ENCODE measurements around the gene ARFRP1.

ARFRP1 gene

DNA sequence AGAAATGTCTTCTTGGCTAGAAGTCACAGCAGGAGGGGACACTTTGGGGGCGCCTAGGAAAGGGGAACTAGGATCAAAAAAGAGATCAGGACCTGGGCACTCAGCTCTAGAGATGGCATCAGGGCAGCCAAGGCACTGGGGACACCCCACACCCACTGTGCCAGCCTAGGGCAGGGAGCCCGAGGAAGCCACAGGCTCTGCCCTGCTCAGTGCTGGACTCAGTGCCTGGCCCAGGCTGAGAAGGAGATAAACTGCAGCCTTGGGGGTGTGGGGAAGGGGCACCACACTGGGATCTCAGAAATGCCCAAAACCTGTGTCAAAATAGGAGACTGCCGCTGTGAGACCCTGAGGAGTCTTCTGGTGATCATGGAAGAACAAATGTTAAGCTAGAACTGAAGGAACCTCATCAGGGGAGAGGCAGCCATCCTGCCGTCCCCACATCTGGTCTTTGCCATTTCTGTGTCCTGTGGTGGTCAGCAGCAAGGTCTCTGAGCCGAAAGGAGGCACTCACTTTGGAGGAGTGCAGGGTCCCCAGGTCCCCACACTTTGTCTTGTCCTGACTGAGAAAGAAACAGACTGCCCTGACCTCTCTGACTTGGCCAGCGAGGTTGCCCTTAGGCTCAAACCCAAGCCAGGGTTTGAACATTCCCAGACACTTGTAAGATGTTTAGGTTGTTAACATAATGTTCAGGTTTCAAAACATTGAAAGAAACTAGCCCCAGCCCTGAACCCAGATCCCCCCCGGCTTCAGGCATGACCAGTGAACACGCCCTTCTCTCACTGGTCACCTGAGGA, 2.3 kb downstream of the ARFRP1 start:
- H3K36me3 ChIP-seq (ENCODE audit: insufficient read depth): no peaks in the 10 kb centered on the region; the same call in 1 of the 2 replicates
- no peak overlapping the region for H2AFZ ChIP-seq (ENCODE audit: low read depth)
- peaks cover 3% of the 10 kb centered on the region; the same call in 1 of the 2 replicates for H4K20me1 ChIP-seq (ENCODE audit: insufficient read depth)
- H3K4me3 ChIP-seq (IDR thresholded peaks at IDR 0.05; ENCODE audit: insufficient read depth, low read depth, low read length): no peak overlapping the region
- H3K4me2 ChIP-seq: 0 out of 2 replicates have a peak overlapping the region, but pooled peaks have one; percentile 83
- H3K27ac ChIP-seq: no peak overlapping the region
- H3K4me1 ChIP-seq (ENCODE audit: low read depth, poor library complexity, severe bottlenecking): peaks cover 20% of the 10 kb centered on the region
- TF ChIP-seq CTCF (conservative IDR thresholded peaks at IDR 0.05; ENCODE audit: low read depth, low read length): no peak
- H3K79me2 ChIP-seq (ENCODE audit: insufficient read depth, low read depth): peaks cover 33% of the 10 kb centered on the region; the same call in 1 of the 2 replicates
- H3K27me3 ChIP-seq (ENCODE audit: insufficient read depth, low read depth): no peaks in the 10 kb centered on the region
- H3K9ac ChIP-seq: no peak overlapping the region

DNA sequence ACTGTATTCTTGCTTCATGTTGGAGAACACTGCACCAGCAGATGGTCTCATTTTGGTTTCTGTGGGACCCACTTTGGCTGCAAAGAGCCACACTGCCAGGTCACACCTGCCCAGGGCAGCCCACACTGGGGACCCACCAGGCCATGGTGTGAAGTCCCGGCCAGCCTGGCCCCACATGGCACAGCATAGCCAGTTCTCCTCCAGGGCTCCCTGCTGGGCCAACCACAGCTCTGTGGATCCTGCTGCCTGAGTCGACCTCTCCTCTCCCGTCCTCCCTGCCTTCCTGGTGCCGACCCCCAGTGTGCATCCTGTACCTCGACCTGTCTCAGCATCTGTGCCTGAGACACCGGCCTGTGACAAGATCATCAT, 3.0 kb downstream of the ARFRP1 start:
- H3K4me1 ChIP-seq (ENCODE audit: low read depth, poor library complexity, severe bottlenecking): peaks cover 20% of the 10 kb centered on the region
- TF ChIP-seq CTCF (conservative IDR thresholded peaks at IDR 0.05; ENCODE audit: low read depth, low read length): no peak
- H3K4me2 ChIP-seq: no peak overlapping the region
- H3K36me3 ChIP-seq (ENCODE audit: insufficient read depth): no peaks in the 10 kb centered on the region; the same call in 1 of the 2 replicates
- no peak overlapping the region for H3K4me3 ChIP-seq (IDR thresholded peaks at IDR 0.05; ENCODE audit: insufficient read depth, low read depth, low read length)
- H3K9ac ChIP-seq: no peak overlapping the region
- no peak overlapping the region for H3K27ac ChIP-seq
- peaks cover 29% of the 10 kb centered on the region; the same call in 1 of the 2 replicates for H3K79me2 ChIP-seq (ENCODE audit: insufficient read depth, low read depth)
- no peak overlapping the region for H2AFZ ChIP-seq (ENCODE audit: low read depth)
- no peaks in the 10 kb centered on the region for H3K27me3 ChIP-seq (ENCODE audit: insufficient read depth, low read depth)
- H4K20me1 ChIP-seq (ENCODE audit: insufficient read depth): peaks cover 3% of the 10 kb centered on the region; the same call in 1 of the 2 replicates

DNA sequence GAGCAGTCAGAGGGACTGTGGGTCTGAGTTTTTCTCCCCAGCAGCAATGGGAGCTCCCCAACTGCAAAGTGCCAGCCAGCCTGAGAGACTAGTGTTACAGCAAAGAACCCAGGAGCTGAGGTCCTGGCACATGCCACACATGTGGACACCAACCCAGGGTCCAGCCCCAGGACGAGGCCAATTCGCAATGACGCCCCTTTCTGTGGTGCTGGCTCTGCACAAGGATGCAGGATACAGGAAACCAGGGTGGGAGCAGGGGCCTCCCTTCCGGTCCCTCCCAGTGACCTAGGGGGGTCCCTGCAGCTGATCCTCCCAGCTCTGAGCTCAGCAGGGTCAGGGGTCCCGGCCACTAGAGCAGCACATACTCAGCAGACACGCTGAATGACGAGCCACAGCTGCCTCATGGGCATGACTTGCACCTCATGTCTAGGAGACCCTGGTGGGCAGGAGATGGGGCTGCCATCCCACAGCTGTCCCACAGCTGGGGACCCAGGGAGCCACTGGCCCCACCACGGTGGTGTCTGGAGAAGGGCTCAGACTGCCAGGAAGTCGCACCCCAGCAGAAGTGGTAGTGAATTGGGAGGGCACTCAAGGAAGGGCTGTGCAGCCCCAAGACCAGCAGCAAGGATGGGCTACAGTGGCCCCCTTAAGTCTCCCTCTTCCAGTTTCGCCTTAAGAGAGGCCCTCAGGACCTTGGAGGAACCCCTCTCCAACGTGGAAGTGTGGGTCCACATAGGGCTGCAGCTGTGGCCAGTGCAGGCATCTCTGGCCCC, 3.6 kb downstream of the ARFRP1 start:
- Histone ChIP-seq H3K27ac (no peak overlapping the region), H3K4me2 (no peak overlapping the region), H2AFZ (ENCODE audit: low read depth) (no peak overlapping the region), H3K79me2 (ENCODE audit: insufficient read depth, low read depth) (peaks cover 26% of the 10 kb centered on the region; the same call in 1 of the 2 replicates), H3K9ac (no peak overlapping the region), H3K27me3 (ENCODE audit: insufficient read depth, low read depth) (no peaks in the 10 kb centered on the region), H4K20me1 (ENCODE audit: insufficient read depth) (peaks cover 3% of the 10 kb centered on the region; the same call in 1 of the 2 replicates), H3K36me3 (ENCODE audit: insufficient read depth) (no peaks in the 10 kb centered on the region; the same call in 1 of the 2 replicates), H3K4me1 (ENCODE audit: low read depth, poor library complexity, severe bottlenecking) (peaks cover 17% of the 10 kb centered on the region), H3K4me3 (IDR thresholded peaks at IDR 0.05; ENCODE audit: insufficient read depth, low read depth, low read length) (no peak overlapping the region)
- TF ChIP-seq CTCF (conservative IDR thresholded peaks at IDR 0.05; ENCODE audit: low read depth, low read length): no peak

DNA sequence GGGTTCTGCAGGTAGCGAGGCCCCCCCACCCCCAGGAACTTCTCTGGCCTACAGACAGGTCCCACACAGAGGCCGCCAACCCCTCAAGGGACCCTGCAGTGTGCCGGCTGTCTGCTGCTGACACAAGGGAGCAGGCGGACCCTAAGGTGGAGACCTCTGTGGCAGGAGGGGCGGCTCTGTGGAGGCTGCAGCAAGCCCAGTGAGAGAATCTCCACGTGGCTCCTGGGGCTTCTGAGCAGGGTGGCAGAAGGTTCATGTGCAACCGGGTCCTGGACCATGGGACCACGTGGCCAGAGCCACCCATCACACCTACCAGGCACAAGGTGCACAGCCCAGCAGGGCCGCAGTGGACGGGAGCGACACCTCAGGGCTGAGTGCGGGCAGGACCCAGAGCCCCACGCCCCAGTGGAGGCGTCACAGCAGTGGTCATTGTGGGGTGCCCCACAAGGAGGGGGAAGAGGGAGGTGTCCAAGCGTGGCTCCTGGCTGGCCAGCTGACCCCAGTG, 4.3 kb downstream of the ARFRP1 start:
- H3K36me3 ChIP-seq (ENCODE audit: insufficient read depth): no peaks in the 10 kb centered on the region
- H3K4me1 ChIP-seq (ENCODE audit: low read depth, poor library complexity, severe bottlenecking): peaks cover 13% of the 10 kb centered on the region
- no peak overlapping the region for H3K9ac ChIP-seq
- H3K4me2 ChIP-seq: no peak overlapping the region
- no peak overlapping the region for H2AFZ ChIP-seq (ENCODE audit: low read depth)
- H4K20me1 ChIP-seq (ENCODE audit: insufficient read depth): peaks cover 3% of the 10 kb centered on the region; the same call in 1 of the 2 replicates
- H3K27ac ChIP-seq: no peak overlapping the region
- peaks cover 20% of the 10 kb centered on the region; the same call in 1 of the 2 replicates for H3K79me2 ChIP-seq (ENCODE audit: insufficient read depth, low read depth)
- no peak for TF ChIP-seq CTCF (conservative IDR thresholded peaks at IDR 0.05; ENCODE audit: low read depth, low read length)
- H3K27me3 ChIP-seq (ENCODE audit: insufficient read depth, low read depth): no peaks in the 10 kb centered on the region
- no peak overlapping the region for H3K4me3 ChIP-seq (IDR thresholded peaks at IDR 0.05; ENCODE audit: insufficient read depth, low read depth, low read length)

All from KMS-11 (cell line).